HK-2 (cell line): ENCODE results near the gene PRRT1.
"Not testable (repeated sequence)": the region's sequence is repeated elsewhere in the genome, so short reads cannot be mapped to it uniquely, and the experiment has no call there.

Experiments
- DNase-seq: peaks from one replicate; pipeline ENCODE4 v3.0.0-alpha.2; 2018; ENCODE audit not compliant: unreplicated experiment

The PRRT1 gene

DNA sequence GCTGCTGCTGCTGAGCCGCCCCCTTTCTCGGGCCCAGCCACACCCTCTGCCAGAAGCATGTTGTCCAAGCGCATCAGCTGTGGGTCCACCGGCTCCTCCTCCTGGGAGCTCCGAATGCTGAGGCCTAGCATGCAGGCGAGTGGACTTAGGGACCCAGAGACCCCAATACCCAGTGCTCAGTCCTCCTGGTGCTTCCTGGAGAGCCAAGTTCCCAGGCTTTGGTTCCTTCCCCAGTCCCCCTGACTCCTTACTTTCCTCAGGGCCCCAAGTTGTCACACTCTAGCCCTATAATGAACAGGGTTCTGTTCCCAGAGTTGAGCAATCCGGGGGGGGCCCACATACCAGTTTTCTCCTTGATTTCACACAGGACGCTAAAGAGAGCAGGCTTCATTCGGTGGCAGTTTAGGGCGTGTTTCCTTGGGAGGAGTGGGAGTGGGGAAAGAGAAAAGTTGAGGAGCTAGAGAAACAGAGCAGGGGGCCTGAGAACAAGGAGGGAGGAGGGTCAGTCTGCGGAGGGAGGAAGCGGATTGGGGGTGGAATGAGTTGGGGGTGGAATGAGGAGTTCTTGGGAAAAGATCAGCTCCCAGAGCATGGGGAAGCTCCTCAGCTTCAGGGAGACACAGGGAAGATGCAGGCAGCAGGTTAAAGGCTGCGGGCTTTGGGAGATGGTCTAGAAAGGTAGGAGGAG is 36.8 kb upstream of the PRRT1 start:
- DNase-seq = no peak

DNA sequence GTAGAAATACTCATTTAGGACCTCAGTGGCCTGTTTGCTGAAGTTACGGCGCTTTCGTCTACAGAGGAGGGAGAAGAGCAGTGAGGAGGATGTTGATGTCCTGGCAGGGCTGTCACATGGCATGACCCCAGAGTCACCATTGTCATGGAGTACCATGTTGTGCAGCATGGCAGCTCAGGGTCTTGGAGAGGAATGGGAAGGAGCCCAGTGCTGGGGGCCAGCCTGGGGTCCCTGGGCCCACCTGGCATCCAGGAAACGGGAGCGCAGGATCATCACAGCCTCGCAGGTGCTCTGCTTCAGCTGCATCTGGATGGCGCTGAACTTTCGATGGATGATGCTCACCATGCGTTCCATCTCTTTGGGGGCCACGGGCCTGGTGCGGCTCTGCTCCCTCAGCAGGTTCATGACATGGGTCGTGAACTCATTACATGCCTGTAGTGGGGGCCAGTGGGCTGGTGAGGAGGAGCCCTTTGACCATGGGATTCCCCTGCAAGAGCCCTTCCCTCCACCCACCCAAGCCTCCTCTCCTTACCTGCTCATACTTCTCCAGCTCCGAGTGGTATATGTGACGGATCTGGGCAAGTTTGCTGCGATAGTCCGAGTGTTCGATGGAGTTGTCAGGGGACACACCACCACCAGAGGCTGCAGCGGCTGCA is 36.1 kb upstream of the PRRT1 start:
- DNase-seq = not testable (repeated sequence)

DNA sequence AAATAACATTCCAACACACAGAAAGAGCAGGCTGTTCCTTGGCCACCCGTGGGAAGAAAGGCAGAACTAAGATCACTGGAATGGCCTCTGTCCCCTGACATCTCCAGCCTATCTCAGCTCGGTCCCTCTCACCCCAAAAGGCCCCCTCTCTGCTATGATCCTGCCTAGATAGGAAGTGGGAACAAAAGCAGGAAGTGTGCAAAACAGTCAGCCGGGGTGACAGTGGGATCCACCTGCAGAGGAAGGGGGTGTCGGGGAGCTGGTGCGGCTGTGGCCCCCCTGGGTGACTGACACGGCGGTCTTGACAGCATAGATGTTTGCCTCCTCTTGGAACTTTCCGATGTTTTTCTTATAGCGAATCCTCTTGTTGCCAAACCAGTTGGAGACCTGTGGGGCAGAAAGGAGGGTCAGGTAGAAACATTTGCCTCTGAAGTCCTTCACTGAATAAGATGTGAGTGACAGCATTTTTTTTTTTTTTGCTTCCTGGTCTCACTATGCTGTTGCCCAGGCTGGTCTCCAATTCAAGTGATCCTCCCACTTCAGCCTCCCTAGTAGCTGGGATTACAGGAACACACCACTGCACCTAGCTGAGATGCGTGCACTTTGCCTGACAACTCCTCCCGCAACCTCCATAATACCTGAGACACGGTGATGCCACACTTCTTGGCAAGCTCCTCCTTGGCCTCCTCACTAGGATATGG is 35.4 kb upstream of the PRRT1 start:
- DNase-seq = no peak

DNA sequence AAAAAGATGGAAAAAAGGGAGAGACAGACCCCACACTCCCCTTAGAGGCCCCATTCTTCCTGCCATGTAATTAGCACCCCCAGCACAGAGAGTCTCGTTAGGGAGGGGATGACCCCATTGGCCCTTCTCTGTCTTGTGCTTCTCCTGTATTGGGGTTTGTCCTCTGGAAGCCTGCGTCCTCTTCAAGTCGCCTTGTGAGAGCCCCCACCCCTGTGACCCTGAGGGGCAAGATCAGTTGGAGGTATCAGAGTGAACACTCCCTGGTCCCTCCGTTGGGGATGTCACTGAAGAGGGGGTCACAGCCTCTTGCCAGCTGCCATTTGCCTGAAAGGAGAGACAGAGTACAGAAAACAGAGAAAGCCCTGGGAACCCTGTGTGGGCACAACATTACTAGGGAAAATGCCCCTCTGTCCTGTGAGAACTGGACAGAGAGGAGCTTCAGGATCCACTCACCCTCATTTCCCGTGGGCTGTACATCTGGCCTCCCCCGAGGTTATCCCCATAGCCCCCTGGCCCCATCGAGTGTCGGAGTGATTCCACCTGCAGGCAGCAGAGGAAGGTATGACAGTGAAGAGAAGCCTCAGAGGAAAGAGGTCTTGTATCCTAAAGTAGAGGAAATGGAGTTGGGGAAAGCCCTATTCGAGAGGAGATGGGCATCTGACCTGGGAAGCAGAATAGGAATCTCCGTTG is 34.6 kb upstream of the PRRT1 start:
- DNase-seq = not testable (repeated sequence)

DNA sequence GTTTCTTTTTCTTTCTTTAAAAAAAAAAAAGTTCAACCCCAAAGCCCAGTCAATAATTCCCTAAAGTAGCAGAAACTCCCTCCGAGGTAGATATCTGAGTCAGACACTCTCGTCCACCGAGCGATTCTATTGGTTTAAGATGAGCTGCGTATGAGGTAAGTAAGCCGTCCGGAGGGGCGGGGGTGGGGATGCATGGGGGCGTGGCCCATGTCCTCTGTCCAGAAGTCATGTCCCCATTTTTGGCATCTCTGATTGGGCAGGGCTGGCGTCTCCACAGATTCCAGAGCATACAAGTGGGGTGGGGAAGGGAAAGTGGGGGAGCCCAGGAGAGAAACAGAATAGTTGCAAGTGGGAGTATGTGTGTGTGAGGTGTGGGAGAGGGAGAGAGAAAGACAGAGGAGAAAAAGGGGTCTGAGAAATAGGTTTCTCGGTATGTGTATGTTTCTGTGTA is 34.0 kb upstream of the PRRT1 start:
- DNase-seq = peak; percentile 87

DNA sequence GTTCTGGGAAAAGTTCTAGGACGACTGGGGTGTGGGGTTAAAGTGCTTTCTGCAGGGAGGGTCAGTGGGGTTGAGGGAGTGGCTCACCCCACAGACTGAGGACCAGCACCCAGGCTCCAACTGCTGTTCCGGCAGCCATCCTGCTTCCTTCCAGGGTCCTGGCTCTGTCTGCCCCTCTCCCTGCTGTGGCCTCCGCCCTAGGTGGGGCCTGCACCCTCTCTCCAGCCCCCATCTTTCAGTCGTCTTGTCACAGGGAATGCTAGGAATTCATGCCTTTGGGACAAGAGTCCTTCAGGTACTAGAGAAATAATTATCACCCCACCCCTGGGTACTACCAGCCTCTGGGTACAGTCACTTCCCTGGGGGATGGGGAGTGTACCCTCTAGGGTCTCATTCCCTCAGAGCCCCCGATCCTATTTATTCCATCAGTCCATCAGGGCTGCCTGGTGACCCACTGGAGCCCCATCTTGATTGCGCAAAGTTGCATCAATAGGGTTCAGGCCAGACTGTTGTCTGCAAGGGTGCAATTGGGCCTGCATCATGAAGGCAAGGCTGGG is 32.4 kb upstream of the PRRT1 start, which contains the start of gene AGER:
Gene AGER, minus strand, starts transcription at position 170 of the 557 bp plus-strand sequence. Its CDS starts 31 bp downstream, at position 139.
- no peak for DNase-seq

DNA sequence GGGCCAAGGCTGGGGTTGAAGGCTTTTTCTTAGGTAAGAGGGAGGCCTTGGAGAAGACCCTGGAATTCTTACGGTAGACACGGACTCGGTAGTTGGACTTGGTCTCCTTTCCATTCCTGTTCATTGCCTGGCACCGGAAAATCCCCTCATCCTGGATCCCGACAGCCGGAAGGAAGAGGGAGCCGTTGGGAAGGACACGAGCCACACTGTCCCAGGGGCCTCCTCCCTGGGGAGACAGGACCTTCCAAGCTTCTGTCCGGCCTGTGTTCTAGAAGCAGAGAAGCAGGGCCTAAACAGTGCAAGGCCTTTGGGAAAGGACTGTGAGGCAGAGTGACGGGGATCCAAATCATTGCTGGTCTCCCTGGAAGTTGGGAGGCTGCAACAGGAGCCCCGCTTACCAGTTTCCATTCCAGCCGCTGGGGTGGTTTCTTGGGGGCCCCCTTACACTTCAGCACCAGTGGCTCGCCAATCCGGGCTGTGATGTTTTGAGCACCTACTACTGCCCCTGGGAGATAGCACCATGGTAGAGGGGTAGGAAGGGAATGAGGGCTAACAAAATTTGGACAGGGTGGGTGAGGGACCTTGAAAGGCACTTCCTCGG is 31.8 kb upstream of the PRRT1 start:
- DNase-seq = no peak

DNA sequence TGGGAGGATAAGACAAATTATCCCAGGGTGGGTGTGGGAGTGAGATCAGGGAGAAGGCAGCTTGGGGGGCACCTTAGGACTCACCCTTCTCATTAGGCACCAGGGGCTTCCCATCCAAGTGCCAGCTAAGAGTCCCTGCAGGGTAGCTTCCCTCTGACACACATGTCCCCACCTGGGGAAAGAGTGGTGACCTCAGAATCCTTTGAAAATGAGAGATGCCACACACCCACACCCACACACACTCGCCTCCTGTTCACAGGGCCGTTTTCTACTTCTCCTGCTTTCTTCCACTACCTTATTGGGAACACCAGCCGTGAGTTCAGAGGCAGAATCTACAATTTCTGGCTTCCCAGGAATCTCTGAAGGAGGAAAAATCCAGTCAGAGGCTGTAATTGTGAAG is 31.3 kb upstream of the PRRT1 start:
- DNase-seq = no peak

DNA sequence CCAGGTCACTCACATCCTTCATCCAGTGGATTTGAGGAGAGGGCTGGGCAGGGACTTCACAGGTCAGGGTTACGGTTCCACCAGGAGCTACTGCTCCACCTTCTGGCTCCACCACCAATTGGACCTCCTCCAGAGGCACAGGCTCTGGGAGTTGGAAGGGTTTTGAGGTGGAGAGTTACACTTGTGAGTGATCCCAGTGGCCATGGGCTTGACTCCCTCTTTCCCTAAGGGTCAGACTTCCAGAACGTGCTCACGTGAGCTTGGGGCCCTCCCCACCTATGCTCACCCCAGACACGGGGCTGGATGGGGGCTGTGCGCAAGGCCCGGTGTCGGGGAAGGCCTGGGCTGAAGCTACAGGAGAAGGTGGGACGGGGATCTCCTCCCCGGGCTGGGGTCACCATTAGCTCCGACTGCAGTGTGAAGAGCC is 30.8 kb upstream of the PRRT1 start:
- no peak for DNase-seq

DNA sequence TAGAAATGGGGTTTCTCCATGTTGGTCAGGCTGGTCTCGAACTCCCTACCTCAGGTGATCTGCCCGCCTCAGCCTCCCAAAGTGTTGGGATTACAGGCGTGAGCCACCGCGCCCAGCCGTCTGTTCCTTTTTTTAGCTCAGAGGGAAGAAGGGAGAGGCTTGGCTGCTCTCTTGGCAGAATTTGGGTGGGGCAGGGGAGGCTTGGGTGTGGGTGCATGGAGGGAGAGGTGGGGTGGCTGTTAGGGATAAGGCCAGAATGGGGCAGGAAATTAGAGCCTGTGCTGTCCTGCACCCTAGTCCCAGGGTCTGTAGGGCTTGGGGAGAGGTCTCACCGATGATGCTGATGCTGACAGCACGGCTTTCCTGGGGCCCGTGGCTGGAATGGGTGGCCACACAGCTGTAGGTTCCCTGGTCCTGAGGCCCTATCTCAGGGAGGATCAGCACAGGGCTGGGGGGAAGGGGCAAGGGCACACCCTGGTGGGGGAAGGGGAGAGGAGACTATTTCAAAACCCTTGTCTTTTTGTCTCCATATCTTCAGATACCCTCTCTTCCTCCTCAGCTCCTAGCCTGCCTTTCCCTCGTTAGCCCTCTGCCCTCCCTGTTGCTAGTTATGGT is 30.3 kb upstream of the PRRT1 start:
- no peak for DNase-seq

DNA sequence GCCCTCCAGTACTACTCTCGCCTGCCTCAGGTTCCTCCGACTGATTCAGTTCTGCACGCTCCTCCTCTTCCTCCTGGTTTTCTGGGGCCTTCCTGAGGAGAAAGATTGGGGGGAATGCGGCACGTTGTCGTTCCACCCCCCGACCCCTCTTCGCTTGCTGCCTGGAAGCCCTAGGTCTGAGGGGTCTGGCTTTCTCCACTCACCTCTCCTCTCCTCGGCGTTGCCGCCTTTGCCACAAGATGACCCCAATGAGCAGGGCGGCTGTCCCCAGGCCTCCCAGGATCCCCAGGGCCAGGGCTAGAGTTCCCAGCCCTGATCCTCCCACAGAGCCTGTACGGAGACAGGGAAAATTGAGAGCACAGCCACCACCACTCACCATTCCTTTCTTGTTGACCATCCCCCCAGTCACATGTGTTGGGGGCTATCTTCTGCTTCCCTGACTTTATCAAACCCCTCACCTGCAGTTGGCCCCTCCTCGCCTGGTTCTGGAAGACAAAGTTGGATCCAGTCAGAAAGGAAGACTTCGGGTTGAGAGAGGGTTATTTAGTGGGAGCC is 29.5 kb upstream of the PRRT1 start:
- no peak for DNase-seq

DNA sequence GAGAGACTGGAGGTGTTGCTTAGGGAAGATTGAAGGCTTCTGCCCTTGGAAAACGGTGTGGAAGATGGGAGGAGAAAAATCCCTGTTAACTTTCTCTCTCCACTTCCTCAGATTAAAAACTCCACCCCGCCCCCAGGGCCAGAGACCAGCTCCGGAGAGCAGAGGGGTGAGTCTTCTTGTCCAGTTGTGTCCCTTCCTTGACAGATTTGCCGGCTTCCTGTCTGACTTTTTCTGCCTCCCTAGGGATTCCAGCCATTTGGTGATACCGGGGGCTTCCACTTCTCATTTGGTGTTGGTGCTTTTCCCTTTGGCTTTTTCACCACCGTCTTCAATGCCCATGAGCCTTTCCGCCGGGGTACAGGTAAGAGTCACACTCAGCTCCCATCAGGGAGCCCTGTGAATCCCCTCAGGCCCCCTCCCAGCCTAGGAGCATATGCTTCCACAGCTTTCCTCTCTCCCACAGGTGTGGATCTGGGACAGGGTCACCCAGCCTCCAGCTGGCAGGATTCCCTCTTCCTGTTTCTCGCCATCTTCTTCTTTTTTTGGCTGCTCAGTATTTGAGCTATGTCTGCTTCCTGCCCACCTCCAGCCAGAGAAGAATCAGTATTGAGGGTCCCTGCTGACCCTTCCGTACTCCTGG is 28.1 kb upstream of the PRRT1 start:
- DNase-seq = no peak

DNA sequence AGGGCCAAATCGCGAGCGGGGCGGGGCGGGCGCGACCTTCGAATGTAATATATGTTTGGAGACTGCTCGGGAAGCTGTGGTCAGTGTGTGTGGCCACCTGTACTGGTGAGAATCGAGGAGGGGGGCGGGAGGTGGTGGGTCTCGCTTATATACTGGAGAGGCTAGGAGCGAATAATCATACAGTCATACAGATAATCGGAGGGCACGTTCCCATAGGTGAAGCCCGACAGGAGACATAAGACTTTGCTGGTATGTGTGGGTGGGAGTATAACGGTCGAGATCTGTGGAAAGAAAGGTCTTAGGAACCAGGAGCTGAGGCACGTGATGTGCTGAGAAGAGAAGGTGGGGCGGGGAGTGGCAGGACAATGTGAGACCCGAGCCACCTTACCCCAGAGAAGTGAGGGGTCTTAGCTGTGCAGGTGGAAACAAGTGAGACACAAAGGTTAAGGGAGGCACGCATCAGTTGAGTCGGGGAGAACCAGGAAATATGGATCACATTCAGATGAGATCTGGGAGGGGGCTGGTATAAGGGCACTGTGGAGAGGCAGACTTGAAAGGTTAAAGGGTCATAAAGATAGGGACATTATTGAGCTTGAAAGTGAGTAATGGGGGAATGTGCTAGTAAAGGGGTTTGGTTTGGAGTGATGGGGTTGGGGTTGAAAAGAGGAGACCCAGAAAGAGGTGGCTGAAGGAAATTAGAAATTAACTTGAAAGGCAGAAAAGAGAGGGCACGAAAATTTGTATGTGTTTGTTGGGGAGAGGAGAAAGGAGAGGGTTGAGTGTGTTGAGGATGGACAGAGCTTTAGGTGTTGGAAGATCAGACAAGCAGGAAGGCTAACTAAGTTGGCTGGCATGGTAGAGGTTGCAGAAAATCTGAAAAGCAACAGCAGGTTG is 27.1 kb upstream of the PRRT1 start:
- no peak for DNase-seq

DNA sequence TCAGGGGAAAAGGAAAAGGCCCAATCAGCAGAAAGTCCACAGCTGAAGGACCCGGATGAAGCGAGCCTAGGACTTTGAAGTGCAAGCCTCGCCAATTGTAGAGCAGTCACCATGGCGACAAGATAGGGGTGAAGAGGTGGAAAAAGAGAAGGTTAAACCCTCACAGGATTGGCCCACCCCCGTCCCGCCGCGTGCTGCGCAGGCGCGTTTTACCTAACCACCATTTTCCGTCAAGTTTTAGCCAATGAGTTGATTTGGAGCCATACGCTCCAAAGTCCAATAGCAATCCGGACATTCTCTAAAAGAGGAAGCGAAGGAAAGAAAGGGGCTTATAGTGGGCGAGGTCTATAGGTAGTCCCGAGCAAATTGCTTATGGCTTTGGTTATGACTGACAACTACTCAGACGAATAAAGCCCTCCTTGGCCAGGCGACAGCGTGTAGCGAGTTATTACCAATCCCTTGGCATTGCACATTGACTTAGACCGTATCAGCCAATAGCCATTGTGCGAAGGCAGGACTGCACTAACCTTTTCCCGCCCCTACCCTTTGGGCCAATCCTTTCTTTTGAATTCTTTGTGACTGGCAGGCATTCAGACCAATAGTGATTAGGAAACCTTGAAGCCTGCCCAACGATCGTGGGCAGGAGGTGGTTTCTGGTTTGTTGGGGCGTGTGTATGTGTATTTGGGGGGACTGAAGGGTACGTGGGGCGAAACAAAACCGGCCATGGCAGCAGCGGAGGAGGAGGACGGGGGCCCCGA is 26.2 kb upstream of the PRRT1 start, which contains the start of gene RNF5:
Gene RNF5, plus strand, starts transcription at position 618 of the 759 bp plus-strand sequence. Its CDS starts 107 bp downstream, at position 725.
- DNase-seq = peak; percentile 94

DNA sequence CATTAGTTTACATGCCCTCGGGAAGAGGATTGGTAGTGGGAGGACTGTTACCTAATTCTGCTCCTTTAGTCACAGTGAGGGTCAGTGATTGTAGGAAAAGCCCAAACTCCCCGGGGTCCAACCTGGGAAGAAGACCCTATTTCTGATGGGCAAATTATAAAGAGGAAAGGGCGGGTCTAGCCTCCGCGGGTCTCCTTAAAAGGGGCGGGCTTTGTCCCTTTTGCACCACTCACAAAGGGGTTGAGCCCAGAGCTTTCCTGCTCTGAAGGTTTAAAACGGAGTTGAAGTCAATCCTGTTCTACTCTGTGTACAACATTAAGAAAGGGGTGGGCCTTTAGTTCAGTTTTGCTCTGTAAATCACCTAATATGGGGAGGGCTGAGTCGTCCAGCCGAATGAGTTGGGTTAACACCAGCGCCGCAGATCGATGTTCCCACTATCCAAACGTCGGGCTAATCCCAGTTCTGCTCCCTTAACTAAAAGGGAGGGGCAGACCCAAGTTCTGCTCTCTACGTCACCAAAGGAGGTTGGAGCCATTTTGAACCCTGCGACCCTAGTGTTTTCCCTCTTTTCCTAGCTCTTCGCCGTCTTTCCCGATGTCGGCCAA is 25.5 kb upstream of the PRRT1 start:
- DNase-seq = peak; percentile 54

DNA sequence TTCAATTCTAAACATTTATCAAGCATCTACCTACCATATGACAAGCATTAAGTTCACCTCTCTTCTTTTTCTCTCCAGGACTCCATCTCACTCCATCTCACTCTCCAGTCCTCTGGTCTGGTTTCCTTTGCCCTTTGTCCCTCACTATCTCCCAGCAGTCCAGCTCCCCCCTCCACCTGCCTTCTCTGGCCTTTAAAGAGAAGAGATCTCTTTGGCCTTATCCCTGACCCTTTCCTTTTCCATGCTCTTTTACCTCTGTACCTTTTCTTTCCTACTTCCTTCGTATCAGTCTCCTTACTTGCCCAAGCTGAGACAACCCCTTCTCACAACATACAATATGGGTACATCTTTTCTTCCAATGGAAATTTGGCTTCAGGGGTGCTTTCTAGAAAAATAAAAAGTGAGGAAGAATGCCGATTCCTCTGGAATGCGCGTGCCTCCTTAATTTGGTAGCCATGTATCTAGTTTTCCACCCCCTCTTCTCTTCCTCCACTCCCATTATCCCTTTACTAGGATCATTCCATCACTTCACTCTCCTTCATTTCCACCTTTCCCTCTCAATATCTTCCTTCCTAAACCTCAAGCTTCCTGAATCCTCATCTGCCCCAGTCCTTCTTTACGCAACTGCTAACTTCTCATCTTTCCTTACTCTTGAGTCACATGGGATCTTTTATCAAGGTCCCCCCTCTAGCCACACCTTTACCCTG is 24.9 kb upstream of the PRRT1 start:
- no peak for DNase-seq
